NCI-H1930 (cell line): Measurements from ENCODE around the gene FOXD3.
A peak's percentile ranks its signal among the peaks of the same experiment; 100 is the strongest.

Source experiments
- DNase-seq, 2 experiments: peaks; one replicate each; lab custom pipeline; 2025; lab: John Stamatoyannopoulos, UW

The FOXD3 gene

DNA sequence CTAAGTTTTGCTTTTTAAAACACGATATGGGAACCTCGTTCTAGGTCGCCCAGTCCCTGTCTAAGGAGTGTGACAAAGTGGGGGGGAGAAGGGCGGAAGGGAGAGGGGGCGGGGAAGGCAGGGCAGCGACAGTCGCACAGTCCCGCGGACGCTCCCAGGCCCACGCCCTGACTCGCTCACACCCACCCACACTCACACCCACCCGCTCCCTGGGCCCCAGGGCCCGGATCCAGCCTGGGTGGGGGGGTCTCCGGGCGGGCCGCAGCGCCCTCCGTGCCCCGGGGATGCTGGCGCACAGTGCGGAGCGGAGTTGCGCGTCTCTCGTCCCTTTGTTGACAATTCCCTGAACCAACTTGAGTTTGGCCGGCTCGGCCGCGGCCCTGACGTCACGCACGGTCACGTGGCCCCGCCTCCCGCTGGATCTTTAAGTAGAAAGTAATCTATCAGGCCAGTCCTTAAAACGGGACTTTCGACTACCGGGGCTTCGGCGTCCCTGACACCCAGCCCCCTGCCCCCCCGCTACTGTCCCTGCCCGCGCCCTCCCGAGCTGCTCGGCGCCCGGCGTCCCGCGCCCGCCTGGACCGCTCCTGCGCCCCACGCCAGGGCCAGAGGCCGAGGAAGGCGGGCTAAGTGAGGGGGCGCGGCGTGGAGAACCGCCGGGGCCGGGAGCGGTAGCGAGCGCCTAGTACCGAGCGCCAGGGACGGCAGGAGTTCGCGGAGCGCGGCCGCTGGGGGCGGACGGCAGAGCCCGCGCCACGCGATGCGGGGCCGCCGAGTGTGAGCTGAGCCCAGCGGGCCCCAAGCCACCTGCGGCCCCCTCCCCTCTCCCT is at the start of gene FOXD3:
Gene FOXD3, plus strand, starts transcription at position 454 of the 830 bp plus-strand sequence. CDS start 492 bp downstream, outside the sequence.
- DNase-seq = peak; percentile 49 to 66

- DNase-seq = no peak
Observed at GRCh38 chr1:63272811-63273210, 49.6 kb upstream of the FOXD3 start.

DNA sequence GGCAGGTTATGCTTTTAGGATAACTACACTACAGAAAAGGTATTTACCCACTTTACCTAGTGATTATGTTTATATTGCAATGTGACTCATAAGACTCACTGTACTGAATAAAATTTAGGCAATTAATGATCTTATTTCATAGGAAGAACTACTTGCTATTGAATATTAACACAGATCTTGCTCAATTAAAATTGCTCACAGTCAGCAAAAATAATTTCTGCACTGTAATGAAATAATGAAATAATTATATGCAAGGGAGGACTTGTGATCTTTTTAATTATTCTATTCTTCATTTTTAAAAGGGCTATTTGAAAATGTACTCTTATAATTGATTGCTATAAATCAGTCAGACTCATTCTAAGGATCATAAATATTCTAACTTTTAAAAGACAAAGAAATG is 48.0 kb upstream of the FOXD3 start:
- DNase-seq = no peak

- DNase-seq = no peak
Observed at GRCh38 chr1:63274979-63275378, 47.4 kb upstream of the FOXD3 start.

- DNase-seq = peak; percentile 16 to 19
Observed at GRCh38 chr1:63276624-63277023, 45.7 kb upstream of the FOXD3 start.

DNA sequence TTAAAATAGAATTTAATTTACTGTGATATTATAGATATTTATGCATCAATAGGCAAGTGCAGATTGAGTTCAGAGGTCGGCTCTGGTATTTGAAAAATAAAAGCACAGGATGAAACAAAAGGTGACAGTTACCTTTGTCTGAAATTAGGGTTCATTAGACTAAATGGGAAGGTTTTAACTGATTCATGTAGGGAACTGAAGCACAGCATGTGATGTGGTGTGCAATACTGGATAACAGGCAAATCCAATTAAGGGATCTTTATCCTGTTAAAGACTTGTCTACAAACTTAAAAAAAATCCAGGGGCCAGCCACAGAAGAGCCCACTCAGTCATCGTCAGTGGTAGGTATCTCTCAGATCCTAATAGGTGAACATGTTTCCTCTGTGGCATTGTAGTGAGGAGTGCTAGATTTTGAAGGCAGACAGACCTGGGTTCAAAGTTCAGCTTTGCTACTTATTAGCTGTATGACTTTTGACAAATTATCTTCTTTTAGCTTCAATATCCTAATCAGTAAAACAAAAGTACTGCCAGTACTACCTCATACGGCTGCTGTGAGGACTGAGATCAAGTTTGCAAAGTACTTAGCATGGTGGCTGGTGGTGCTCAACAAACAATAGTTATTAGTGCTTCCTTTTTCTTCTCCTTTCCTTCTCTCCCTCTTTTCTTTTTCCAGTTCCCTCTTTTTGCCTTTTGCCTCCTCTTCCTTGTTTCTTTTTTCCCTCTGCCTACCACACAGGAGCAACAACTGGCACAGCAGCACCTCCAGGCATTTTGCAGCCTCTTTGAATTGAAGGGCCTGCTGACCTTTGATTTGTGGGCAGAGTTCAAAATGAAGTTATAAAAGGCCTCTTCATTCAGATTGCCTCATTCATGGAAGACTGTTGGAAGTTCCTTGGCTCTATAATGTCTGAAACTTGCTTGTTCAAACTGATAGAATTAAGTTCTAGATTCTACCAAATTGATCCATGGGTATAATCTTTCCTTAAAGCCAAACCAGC is 44.9 kb upstream of the FOXD3 start:
- DNase-seq = no peak

DNA sequence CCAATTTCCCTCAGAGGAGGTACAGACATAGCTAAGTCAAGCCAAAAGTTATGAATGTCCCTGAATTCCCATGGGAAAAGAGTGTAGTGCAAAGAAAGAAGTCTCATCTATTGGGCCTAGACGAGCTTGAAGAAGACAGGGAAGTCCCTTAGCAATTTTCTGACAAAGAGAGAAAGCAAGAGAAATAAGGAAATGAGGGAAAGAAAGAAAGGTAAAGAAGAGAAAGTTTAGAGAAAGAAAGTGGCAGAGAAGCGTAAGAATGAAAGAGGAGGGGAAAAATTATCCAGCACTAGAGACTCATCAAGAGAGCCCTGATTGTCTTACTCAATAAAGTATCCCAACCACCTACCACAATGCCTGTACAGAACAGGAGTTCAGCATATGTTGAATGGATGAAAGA is 40.6 kb upstream of the FOXD3 start:
- no peak for DNase-seq

GRCh38 chr1:63289135-63289534 is 33.2 kb upstream of the FOXD3 start:
- DNase-seq = no peak

- no peak for DNase-seq
Observed at GRCh38 chr1:63294803-63295594, 27.4 kb upstream of the FOXD3 start.

GRCh38 chr1:63304410-63304809 is 18.0 kb upstream of the FOXD3 start:
- no peak for DNase-seq

GRCh38 chr1:63305043-63305442 is 17.3 kb upstream of the FOXD3 start:
- no peak for DNase-seq

DNA sequence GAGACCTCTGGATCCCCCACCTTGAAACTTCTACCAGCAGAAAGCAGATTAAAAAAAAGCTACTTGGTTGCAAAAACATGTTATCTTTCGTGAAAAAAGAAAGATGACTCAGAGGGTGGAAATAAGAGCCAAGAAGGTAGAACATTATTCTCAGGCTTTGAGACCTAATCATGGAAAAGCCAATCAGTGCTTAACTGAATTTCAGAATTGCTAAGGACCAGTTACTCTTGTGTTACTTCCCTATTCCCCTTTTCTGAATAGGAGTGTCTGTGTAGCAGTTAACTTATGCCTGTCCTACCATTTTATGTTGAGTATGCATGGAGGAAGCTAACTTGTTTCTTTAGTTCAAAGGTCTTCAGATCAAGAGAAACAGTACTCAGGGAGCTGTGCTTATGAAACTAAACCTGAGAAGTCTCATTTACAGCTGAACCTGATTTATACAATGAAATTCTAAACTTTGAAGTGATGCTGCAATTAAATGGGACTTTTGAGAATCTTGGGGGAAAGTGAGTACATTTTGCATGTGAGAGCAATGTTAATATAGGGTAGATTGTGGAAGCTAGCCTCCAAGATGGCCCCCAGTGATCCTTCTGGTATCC is 15.1 kb upstream of the FOXD3 start:
- DNase-seq = no peak

GRCh38 chr1:63316598-63316983 is 5.8 kb upstream of the FOXD3 start:
- no peak for DNase-seq

- DNase-seq = peak; percentile 54 to 76
Observed at GRCh38 chr1:63316984-63317816, 5.2 kb upstream of the FOXD3 start.

DNA sequence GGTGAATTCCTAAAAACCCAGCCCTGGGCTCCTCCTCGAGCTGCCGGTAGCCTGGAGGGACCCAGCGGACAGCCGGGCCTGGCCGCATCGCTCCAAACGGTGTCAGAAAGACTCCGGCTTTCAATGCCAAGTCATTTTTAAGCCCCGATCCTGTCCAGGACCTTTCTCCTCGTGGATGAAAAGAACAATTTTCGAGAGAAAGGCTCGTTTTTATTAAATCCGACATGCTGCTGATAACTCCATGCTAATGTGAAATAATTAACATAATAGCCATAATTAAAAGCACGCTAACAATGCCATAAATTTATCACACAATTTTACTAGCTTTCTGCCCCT is 4.6 kb upstream of the FOXD3 start:
- peak in 1 of 2 experiments; percentile 33 for DNase-seq

- DNase-seq = no peak
Observed at GRCh38 chr1:63318201-63318979, 4.0 kb upstream of the FOXD3 start.

DNA sequence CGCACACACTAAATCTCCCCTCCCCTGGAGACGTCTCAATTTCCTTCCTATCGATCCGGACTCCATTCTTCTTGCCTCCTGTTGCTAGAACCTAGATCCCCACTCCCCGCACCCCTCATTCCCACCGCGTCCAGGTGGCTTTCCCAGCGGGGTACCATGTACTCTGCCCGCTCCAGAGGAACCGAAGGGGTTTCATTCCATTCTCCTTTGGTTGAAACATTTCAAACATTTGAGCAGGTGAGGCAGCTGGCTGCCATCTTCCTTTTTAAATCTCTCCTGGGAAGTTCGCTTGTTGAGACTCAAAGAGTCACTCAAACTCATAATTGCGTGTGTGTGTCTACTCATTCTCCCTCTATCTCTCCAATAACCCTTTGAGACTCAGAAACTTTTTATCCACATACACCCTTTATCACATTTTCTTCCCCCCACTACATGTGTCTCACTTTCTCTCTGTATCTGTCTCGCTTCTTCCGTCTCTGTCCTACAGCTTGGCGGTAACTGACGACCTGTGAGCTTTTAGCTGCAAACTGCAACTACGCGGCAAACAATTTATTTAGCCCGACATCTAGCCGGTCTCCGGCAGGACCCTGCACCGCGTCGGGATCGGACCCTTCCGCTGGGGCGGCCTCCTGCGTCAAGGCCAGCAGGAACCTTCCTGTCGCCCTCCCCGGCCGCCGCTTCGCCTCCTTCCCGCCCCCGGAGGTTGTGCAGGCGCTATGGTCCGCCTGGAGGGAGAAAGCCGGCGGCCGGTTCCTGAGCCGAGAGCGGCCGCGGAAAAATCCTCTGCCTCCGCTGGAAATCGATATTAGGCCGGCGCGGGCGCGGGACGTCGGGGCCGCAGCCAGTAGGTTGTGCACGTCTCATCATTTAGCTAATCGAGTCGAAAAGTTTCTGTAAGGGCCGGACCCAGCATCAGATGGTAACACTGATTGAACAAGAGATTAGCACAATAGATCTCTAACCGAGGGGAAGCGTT is 3.0 kb upstream of the FOXD3 start:
- DNase-seq = no peak

- DNase-seq = no peak
Observed at GRCh38 chr1:63320022-63320721, 2.2 kb upstream of the FOXD3 start.
